Measurements from ENCODE around the gene ANKRD28.

ANKRD28 gene

DNA sequence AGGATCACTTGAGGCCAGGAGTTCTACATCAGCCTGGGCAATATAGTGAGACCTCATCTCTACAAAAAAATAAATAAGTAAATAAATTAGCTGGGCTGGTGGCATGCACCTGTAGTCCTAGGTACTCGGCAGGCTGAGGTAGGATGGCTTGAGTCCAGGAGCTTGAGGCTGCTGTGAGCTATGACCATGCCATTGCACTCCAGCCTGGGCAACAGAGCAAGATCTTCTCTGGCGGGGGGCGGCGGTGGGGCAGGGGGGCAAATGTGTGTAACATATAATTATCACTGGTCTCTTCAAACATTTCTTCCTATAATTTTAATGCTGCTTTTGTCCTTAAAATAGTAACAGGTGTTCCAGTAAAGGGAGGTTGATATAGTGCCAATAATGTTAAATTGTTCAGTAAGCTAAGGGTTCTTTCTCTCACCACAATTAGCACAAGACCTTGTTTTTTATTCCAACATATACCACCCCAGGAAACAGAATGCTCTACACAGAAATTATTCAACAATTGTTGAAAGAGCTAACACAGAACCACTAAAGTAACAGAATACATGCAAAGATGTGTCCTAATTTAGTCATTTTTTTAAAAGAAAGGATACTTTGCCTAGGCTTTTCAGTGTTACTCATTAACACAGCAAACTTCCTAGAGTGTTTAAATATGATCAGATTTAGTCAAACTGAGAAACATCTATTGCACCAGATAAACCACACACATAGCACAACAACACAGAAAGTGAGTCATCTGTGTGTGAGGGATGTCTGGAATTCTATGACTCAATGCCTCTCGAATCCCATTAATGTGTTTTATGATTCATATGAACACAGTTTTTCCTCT lies 29.1 kb downstream of the ANKRD28 start:
- no peaks in the 10 kb centered on the region for H3K9me3 ChIP-seq (ENCODE audit: severe bottlenecking)
- H3K27ac ChIP-seq, result no peak overlapping the region
- H3K36me3 ChIP-seq, result 0 out of 2 replicates have a peak, but pooled peaks cover 4% of the 10 kb centered on the region
- no peaks in the 10 kb centered on the region for H3K27me3 ChIP-seq (ENCODE audit: insufficient read depth, low read depth, severe bottlenecking)
- TF ChIP-seq, protein P1, sequence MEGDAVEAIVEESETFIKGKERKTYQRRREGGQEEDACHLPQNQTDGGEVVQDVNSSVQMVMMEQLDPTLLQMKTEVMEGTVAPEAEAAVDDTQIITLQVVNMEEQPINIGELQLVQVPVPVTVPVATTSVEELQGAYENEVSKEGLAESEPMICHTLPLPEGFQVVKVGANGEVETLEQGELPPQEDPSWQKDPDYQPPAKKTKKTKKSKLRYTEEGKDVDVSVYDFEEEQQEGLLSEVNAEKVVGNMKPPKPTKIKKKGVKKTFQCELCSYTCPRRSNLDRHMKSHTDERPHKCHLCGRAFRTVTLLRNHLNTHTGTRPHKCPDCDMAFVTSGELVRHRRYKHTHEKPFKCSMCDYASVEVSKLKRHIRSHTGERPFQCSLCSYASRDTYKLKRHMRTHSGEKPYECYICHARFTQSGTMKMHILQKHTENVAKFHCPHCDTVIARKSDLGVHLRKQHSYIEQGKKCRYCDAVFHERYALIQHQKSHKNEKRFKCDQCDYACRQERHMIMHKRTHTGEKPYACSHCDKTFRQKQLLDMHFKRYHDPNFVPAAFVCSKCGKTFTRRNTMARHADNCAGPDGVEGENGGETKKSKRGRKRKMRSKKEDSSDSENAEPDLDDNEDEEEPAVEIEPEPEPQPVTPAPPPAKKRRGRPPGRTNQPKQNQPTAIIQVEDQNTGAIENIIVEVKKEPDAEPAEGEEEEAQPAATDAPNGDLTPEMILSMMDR (IDR thresholded peaks at IDR 0.05; ENCODE audit: low read depth, low read length), result no peak
- DNase-seq, result no peak
- H3K4me3 ChIP-seq (ENCODE audit: low read depth, low read length), result no peak overlapping the region

DNA sequence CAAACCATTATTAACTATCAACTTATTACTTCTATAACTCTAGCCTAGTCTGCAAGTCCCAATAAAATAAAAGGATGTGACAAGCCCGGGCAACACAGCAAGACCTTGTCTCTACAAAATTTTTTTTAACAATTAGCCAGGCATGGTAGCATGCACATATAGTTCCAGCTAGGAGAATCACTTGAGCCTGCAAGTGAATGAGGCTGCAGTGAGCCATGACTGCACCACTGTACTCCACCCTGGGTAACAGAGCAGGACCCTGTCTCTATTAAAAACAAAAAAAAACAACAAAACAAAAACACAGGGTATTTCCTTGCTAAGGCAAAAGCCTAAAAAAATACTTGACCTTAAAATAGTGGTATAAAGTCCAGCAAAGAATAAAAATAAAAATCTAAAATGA lies 31.4 kb downstream of the ANKRD28 start:
- TF ChIP-seq, protein P1 (IDR thresholded peaks at IDR 0.05; ENCODE audit: low read depth, low read length), result no peak
- no peak overlapping the region for H3K27ac ChIP-seq

DNA sequence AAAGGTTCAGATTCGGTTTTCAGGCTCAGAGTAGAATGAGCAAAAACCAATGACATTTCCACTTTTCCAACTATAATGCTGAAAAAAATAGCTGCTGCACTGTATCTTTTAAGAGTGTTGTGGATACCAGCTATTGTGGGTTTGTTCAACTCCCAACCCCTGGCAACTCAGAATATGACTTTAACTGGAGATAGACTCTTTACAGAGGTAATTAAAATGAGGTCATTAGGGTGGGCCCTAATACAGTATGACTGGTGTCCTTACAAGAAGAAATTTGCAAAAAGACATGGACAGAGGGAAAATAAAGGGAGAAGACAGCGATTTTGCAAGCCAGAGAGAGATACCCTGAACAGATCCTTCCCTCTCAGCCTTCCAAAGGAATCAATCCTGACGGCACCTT lies 39.5 kb downstream of the ANKRD28 start:
- no peak for DNase-seq
- Histone ChIP-seq H3K9me3 (ENCODE audit: severe bottlenecking) (no peaks in the 10 kb centered on the region), H3K36me3 (0 out of 2 replicates have a peak, but pooled peaks cover 2% of the 10 kb centered on the region), H3K27ac (no peak overlapping the region), H3K27me3 (ENCODE audit: insufficient read depth, low read depth, severe bottlenecking) (no peaks in the 10 kb centered on the region), H3K4me3 (ENCODE audit: low read depth, low read length) (no peak overlapping the region)
- TF ChIP-seq, protein P1 (IDR thresholded peaks at IDR 0.05; ENCODE audit: low read depth, low read length), result no peak

More for the DNA sequence above, 31.4 kb downstream of the ANKRD28 start:
- Histone ChIP-seq H3K36me3 (0 out of 2 replicates have a peak, but pooled peaks cover 7% of the 10 kb centered on the region), H3K27me3 (ENCODE audit: insufficient read depth, low read depth, severe bottlenecking) (no peaks in the 10 kb centered on the region), H3K4me3 (ENCODE audit: low read depth, low read length) (no peak overlapping the region), H3K9me3 (ENCODE audit: severe bottlenecking) (no peaks in the 10 kb centered on the region)
- DNase-seq, result no peak

DNA sequence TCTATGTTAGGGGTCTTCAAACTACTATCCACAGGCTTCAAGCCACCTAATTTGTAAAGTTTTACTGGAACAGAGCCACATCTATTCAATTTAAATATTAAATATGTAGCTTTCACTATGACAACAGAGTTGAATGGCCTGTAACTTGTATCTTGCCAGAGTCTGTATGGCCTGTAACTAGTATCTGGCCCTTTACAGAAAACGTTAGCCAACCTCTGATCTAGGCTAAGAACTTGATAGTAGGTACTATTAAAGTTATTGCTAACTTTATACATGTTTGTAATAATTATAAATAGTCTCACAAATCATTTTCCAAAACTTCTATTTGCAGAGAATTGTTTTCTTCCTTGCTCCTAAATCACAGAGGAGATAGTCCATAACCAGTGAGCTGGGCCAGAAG lies 40.0 kb downstream of the ANKRD28 start:
- Histone ChIP-seq H3K27me3 (ENCODE audit: insufficient read depth, low read depth, severe bottlenecking) (no peaks in the 10 kb centered on the region), H3K36me3 (no peaks in the 10 kb centered on the region), H3K4me3 (ENCODE audit: low read depth, low read length) (no peak overlapping the region), H3K9me3 (ENCODE audit: severe bottlenecking) (no peaks in the 10 kb centered on the region), H3K27ac (no peak overlapping the region)
- no peak for DNase-seq
- TF ChIP-seq, protein P1 (IDR thresholded peaks at IDR 0.05; ENCODE audit: low read depth, low read length), result no peak

DNA sequence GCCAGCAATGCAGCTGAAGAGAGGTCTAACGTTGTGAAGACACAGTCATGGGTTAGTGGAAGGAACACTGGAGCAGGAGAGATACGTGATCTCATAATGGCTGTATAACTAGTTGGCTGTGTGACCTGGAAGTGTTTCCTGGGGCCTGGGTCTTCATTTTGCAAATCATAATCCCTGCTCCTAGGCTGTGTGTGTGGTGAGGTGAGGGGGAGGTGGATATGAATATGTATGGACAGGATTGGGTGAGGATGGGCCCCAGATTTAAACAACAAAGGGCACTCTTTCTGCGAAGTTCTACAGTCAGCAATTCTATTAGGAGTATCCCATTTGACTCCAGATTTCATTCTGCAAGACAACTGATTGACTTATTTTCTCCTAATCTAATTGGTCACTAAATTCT lies 41.3 kb downstream of the ANKRD28 start:
- Histone ChIP-seq H3K4me3 (ENCODE audit: low read depth, low read length) (no peak overlapping the region), H3K27me3 (ENCODE audit: insufficient read depth, low read depth, severe bottlenecking) (no peaks in the 10 kb centered on the region), H3K36me3 (no peaks in the 10 kb centered on the region), H3K27ac (no peak overlapping the region), H3K9me3 (ENCODE audit: severe bottlenecking) (no peaks in the 10 kb centered on the region)
- TF ChIP-seq, protein P1 (IDR thresholded peaks at IDR 0.05; ENCODE audit: low read depth, low read length), result no peak
- DNase-seq, result no peak

Measured in WERI-Rb-1 (cell line).